ENCODE results near the gene AUTS2.

GRCh38 chr7:70405241-70405640 is 807.0 kb downstream of the AUTS2 start:
- TF ChIP-seq CTCF (IDR thresholded peaks at IDR 0.05) (no peak), POLR2A (IDR thresholded peaks at IDR 0.05) (no peak), EP300 (IDR thresholded peaks at IDR 0.05; ENCODE audit: low read depth) (no peak), POLR2AphosphoS5 (IDR thresholded peaks at IDR 0.05) (no peak)
